ENCODE measurements around the gene DCHS1.

GRCh38 chr11:6594142-6594768 is 61.4 kb downstream of the DCHS1 start:
- TF ChIP-seq, protein P1, sequence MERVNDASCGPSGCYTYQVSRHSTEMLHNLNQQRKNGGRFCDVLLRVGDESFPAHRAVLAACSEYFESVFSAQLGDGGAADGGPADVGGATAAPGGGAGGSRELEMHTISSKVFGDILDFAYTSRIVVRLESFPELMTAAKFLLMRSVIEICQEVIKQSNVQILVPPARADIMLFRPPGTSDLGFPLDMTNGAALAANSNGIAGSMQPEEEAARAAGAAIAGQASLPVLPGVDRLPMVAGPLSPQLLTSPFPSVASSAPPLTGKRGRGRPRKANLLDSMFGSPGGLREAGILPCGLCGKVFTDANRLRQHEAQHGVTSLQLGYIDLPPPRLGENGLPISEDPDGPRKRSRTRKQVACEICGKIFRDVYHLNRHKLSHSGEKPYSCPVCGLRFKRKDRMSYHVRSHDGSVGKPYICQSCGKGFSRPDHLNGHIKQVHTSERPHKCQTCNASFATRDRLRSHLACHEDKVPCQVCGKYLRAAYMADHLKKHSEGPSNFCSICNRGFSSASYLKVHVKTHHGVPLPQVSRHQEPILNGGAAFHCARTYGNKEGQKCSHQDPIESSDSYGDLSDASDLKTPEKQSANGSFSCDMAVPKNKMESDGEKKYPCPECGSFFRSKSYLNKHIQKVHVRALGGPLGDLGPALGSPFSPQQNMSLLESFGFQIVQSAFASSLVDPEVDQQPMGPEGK (CRISPR knock-in tag; IDR thresholded peaks at IDR 0.05; ENCODE audit: borderline replicate concordance) = no peak
- TF ChIP-seq RARB (CRISPR knock-in tag; IDR thresholded peaks at IDR 0.05) (no peak), ZFP3 (CRISPR knock-in tag; IDR thresholded peaks at IDR 0.05) (no peak), ARNTL (CRISPR knock-in tag; IDR thresholded peaks at IDR 0.05; ENCODE audit: borderline replicate concordance, low read depth) (no peak), ZFP30 (CRISPR knock-in tag; IDR thresholded peaks at IDR 0.05) (no peak), OSR1 (CRISPR knock-in tag; IDR thresholded peaks at IDR 0.05) (no peak), ZC3H10 (CRISPR knock-in tag; IDR thresholded peaks at IDR 0.05) (no peak), BACH2 (CRISPR knock-in tag; IDR thresholded peaks at IDR 0.05; ENCODE audit: borderline replicate concordance) (no peak), TSHZ2 (CRISPR knock-in tag; IDR thresholded peaks at IDR 0.05) (no peak), ESRRG (CRISPR knock-in tag; IDR thresholded peaks at IDR 0.05) (no peak)

Data from SK-N-SH treated with all-trans-retinoic acid at 6 μM for 48 hours (cell line).